Stimulated activated naive CD8-positive, alpha-beta T cell treated with anti-CD3 and anti-CD28 coated beads, Interleukin-15, Interleukin-2, amounts not matched to agents 100 ng/mL and 50 ng/mL, for 24 hours (primary cell): ENCODE data around the gene ZNF283.
"Not testable (repeated sequence)": the region's sequence is repeated elsewhere in the genome, so short reads cannot be mapped to it uniquely, and the experiment has no call there.

Experiments
- H3K27ac Mint-ChIP-seq: one replicate; pipeline ENCODE4 v1.8.0; 2021; ENCODE audit warnings: mild to moderate bottlenecking, mixed read lengths
- H3K27me3 Mint-ChIP-seq: one replicate; pipeline ENCODE4 v1.8.0; 2021; ENCODE audit warnings: mixed read lengths
- H3K36me3 Mint-ChIP-seq: one replicate; pipeline ENCODE4 v1.8.0; 2021; ENCODE audit warnings: low read depth, mixed read lengths
- H3K4me1 Mint-ChIP-seq: one replicate; pipeline ENCODE4 v1.8.0; 2021; ENCODE audit warnings: low read depth, mixed read lengths
- H3K4me3 Mint-ChIP-seq: one replicate; pipeline ENCODE4 v1.8.0; 2021; ENCODE audit warnings: mild to moderate bottlenecking, mixed read lengths
- H3K9me3 Mint-ChIP-seq: one replicate; pipeline ENCODE4 v1.8.0; 2021; ENCODE audit warnings: mixed read lengths

Gene ZNF283

GRCh38 chr19:43812688-43813087, 14.4 kb upstream of the ZNF283 start:
- H3K4me1 Mint-ChIP-seq: no peaks in the 10 kb centered on the region
- no peaks in the 10 kb centered on the region for H3K36me3 Mint-ChIP-seq
- H3K27me3 Mint-ChIP-seq: peaks cover 19% of the 10 kb centered on the region
- H3K27ac Mint-ChIP-seq: no peak overlapping the region
- no peak overlapping the region for H3K4me3 Mint-ChIP-seq
- no peaks in the 10 kb centered on the region for H3K9me3 Mint-ChIP-seq

GRCh38 chr19:43814663-43815352, 12.3 kb upstream of the ZNF283 start:
- no peak overlapping the region for H3K27ac Mint-ChIP-seq
- no peak overlapping the region for H3K4me3 Mint-ChIP-seq
- H3K4me1 Mint-ChIP-seq: no peaks in the 10 kb centered on the region
- no peaks in the 10 kb centered on the region for H3K36me3 Mint-ChIP-seq
- H3K9me3 Mint-ChIP-seq: no peaks in the 10 kb centered on the region
- peaks cover 23% of the 10 kb centered on the region for H3K27me3 Mint-ChIP-seq

- not testable (repeated sequence) for H3K4me1 Mint-ChIP-seq, H3K36me3 Mint-ChIP-seq, H3K9me3 Mint-ChIP-seq, H3K27ac Mint-ChIP-seq, H3K4me3 Mint-ChIP-seq
- H3K27me3 Mint-ChIP-seq: peaks cover 41% of the 10 kb centered on the region
These were observed 9.7 kb upstream of the ZNF283 start for GRCh38 chr19:43817454-43817853.

GRCh38 chr19:43818500-43818899, 8.6 kb upstream of the ZNF283 start:
- H3K4me3 Mint-ChIP-seq: no peak overlapping the region
- peaks cover 9% of the 10 kb centered on the region for H3K4me1 Mint-ChIP-seq
- H3K27me3 Mint-ChIP-seq: peaks cover 46% of the 10 kb centered on the region
- H3K36me3 Mint-ChIP-seq: no peaks in the 10 kb centered on the region
- no peaks in the 10 kb centered on the region for H3K9me3 Mint-ChIP-seq
- no peak overlapping the region for H3K27ac Mint-ChIP-seq

GRCh38 chr19:43820098-43820883, 6.8 kb upstream of the ZNF283 start:
- Mint-ChIP-seq H3K27ac (peak overlapping the region; percentile 41), H3K9me3 (no peaks in the 10 kb centered on the region), H3K4me3 (peak overlapping the region; percentile 79), H3K27me3 (peaks cover 55% of the 10 kb centered on the region), H3K4me1 (peaks cover 9% of the 10 kb centered on the region), H3K36me3 (no peaks in the 10 kb centered on the region)

GRCh38 chr19:43820884-43821215, 6.3 kb upstream of the ZNF283 start:
- Mint-ChIP-seq H3K27ac (no peak overlapping the region), H3K4me1 (peaks cover 9% of the 10 kb centered on the region), H3K9me3 (peaks cover 1% of the 10 kb centered on the region), H3K36me3 (no peaks in the 10 kb centered on the region), H3K4me3 (peak overlapping the region; percentile 79), H3K27me3 (peaks cover 56% of the 10 kb centered on the region)

GRCh38 chr19:43823856-43824255, 3.3 kb upstream of the ZNF283 start:
- H3K4me3 Mint-ChIP-seq, H3K27ac Mint-ChIP-seq: not testable (repeated sequence)
- Mint-ChIP-seq H3K9me3 (peaks cover 11% of the 10 kb centered on the region), H3K27me3 (peaks cover 50% of the 10 kb centered on the region), H3K36me3 (peaks cover 11% of the 10 kb centered on the region), H3K4me1 (peaks cover 25% of the 10 kb centered on the region)

- Mint-ChIP-seq H3K36me3 (peaks cover 17% of the 10 kb centered on the region), H3K27me3 (peaks cover 46% of the 10 kb centered on the region), H3K4me1 (peaks cover 25% of the 10 kb centered on the region), H3K9me3 (peaks cover 11% of the 10 kb centered on the region)
- not testable (repeated sequence) for H3K4me3 Mint-ChIP-seq, H3K27ac Mint-ChIP-seq
These were observed 2.5 kb upstream of the ZNF283 start for GRCh38 chr19:43824572-43824971.

GRCh38 chr19:43839139-43839538, 12.0 kb downstream of the ZNF283 start:
- H3K36me3 Mint-ChIP-seq: peaks cover 88% of the 10 kb centered on the region
- no peaks in the 10 kb centered on the region for H3K27me3 Mint-ChIP-seq
- H3K4me1 Mint-ChIP-seq: no peaks in the 10 kb centered on the region
- peaks cover 41% of the 10 kb centered on the region for H3K9me3 Mint-ChIP-seq
- H3K4me3 Mint-ChIP-seq: no peak overlapping the region
- H3K27ac Mint-ChIP-seq: no peak overlapping the region

GRCh38 chr19:43842007-43842406, 14.9 kb downstream of the ZNF283 start:
- H3K27ac Mint-ChIP-seq: no peak overlapping the region
- H3K9me3 Mint-ChIP-seq: peaks cover 41% of the 10 kb centered on the region
- peaks cover 93% of the 10 kb centered on the region for H3K36me3 Mint-ChIP-seq
- H3K4me3 Mint-ChIP-seq: no peak overlapping the region
- H3K27me3 Mint-ChIP-seq: no peaks in the 10 kb centered on the region
- H3K4me1 Mint-ChIP-seq: no peaks in the 10 kb centered on the region

- Mint-ChIP-seq H3K27me3 (no peaks in the 10 kb centered on the region), H3K4me3 (no peak overlapping the region), H3K27ac (no peak overlapping the region), H3K4me1 (no peaks in the 10 kb centered on the region), H3K9me3 (peaks cover 47% of the 10 kb centered on the region), H3K36me3 (peaks cover 90% of the 10 kb centered on the region)
These were observed 20.1 kb downstream of the ZNF283 start for GRCh38 chr19:43847246-43847645.

- H3K9me3 Mint-ChIP-seq: peaks cover 53% of the 10 kb centered on the region
- no peak overlapping the region for H3K4me3 Mint-ChIP-seq
- H3K27me3 Mint-ChIP-seq: no peaks in the 10 kb centered on the region
- H3K27ac Mint-ChIP-seq: no peak overlapping the region
- H3K36me3 Mint-ChIP-seq: peaks cover 90% of the 10 kb centered on the region
- no peaks in the 10 kb centered on the region for H3K4me1 Mint-ChIP-seq
These were observed 20.8 kb downstream of the ZNF283 start for GRCh38 chr19:43847884-43848283.

GRCh38 chr19:43848821-43849220, 21.7 kb downstream of the ZNF283 start:
- no peaks in the 10 kb centered on the region for H3K27me3 Mint-ChIP-seq
- H3K36me3 Mint-ChIP-seq: peaks cover 83% of the 10 kb centered on the region
- no peak overlapping the region for H3K4me3 Mint-ChIP-seq
- H3K9me3 Mint-ChIP-seq: peaks cover 55% of the 10 kb centered on the region
- no peaks in the 10 kb centered on the region for H3K4me1 Mint-ChIP-seq
- H3K27ac Mint-ChIP-seq: no peak overlapping the region

- Mint-ChIP-seq H3K4me1 (no peaks in the 10 kb centered on the region), H3K9me3 (peaks cover 59% of the 10 kb centered on the region), H3K36me3 (peaks cover 33% of the 10 kb centered on the region), H3K27me3 (no peaks in the 10 kb centered on the region), H3K4me3 (no peak overlapping the region), H3K27ac (no peak overlapping the region)
These were observed 31.1 kb downstream of the ZNF283 start for GRCh38 chr19:43858174-43858573.

GRCh38 chr19:43866923-43867322, 39.8 kb downstream of the ZNF283 start:
- H3K27me3 Mint-ChIP-seq, H3K27ac Mint-ChIP-seq, H3K4me1 Mint-ChIP-seq, H3K4me3 Mint-ChIP-seq: not testable (repeated sequence)
- Mint-ChIP-seq H3K36me3 (peaks cover 19% of the 10 kb centered on the region), H3K9me3 (peaks cover 30% of the 10 kb centered on the region)
